ENCODE data around the gene HNRNPA2B1.

The HNRNPA2B1 gene

GRCh38 chr7:26145238-26145637, 55.3 kb downstream of the HNRNPA2B1 start:
- Histone ChIP-seq H3K4me1 (ENCODE audit: low read length) (no peaks in the 10 kb centered on the region), H3K4me2 (ENCODE audit: low read depth, low read length) (no peak overlapping the region), H3K9ac (ENCODE audit: low read length) (no peak overlapping the region), H3K27me3 (replicated peaks; ENCODE audit: insufficient read depth, low read length) (no peaks in the 10 kb centered on the region), H3K36me3 (replicated peaks; ENCODE audit: insufficient read depth, low read length) (no peaks in the 10 kb centered on the region), H3K9me3 (replicated peaks; ENCODE audit: insufficient read depth, low read length) (no peaks in the 10 kb centered on the region), H3K27ac (ENCODE audit: low read length) (no peak overlapping the region), H3F3A (ENCODE audit: insufficient read depth, low read length) (no peaks in the 10 kb centered on the region), H4K20me1 (ENCODE audit: insufficient read depth, low read length) (no peaks in the 10 kb centered on the region), H3K79me2 (ENCODE audit: low read length) (no peaks in the 10 kb centered on the region), H2AFZ (ENCODE audit: low read length) (no peak overlapping the region), H3K4me3 (ENCODE audit: low read length) (no peak overlapping the region), H3K9me2 (replicated peaks; ENCODE audit: insufficient read depth, low read length) (no peaks in the 10 kb centered on the region)
- DNase-seq = no peak
- TF ChIP-seq EZH2phosphoT487 (IDR thresholded peaks at IDR 0.05; ENCODE audit: low read length) (no peak), CTCF (IDR thresholded peaks at IDR 0.05; ENCODE audit: low read length) (no peak), EZH2 (optimal IDR thresholded peaks at IDR 0.05; ENCODE audit: low read depth, low read length) (no peak)

- no peaks in the 10 kb centered on the region for H4K20me1 ChIP-seq (ENCODE audit: insufficient read depth, low read length)
- H3K27ac ChIP-seq (ENCODE audit: low read length) = no peak overlapping the region
- no peak overlapping the region for H3K4me3 ChIP-seq (ENCODE audit: low read length)
- DNase-seq = no peak
- no peaks in the 10 kb centered on the region for H3K4me1 ChIP-seq (ENCODE audit: low read length)
- no peaks in the 10 kb centered on the region for H3K36me3 ChIP-seq (replicated peaks; ENCODE audit: insufficient read depth, low read length)
- H3K9ac ChIP-seq (ENCODE audit: low read length) = no peak overlapping the region
- no peaks in the 10 kb centered on the region for H3K27me3 ChIP-seq (replicated peaks; ENCODE audit: insufficient read depth, low read length)
- no peaks in the 10 kb centered on the region for H3K9me3 ChIP-seq (replicated peaks; ENCODE audit: insufficient read depth, low read length)
- TF ChIP-seq EZH2phosphoT487 (IDR thresholded peaks at IDR 0.05; ENCODE audit: low read length) (no peak), EZH2 (optimal IDR thresholded peaks at IDR 0.05; ENCODE audit: low read depth, low read length) (no peak), CTCF (IDR thresholded peaks at IDR 0.05; ENCODE audit: low read length) (no peak)
- H3K9me2 ChIP-seq (replicated peaks; ENCODE audit: insufficient read depth, low read length) = no peaks in the 10 kb centered on the region
- no peak overlapping the region for H2AFZ ChIP-seq (ENCODE audit: low read length)
- H3F3A ChIP-seq (ENCODE audit: insufficient read depth, low read length) = no peaks in the 10 kb centered on the region
- no peak overlapping the region for H3K4me2 ChIP-seq (ENCODE audit: low read depth, low read length)
- no peaks in the 10 kb centered on the region for H3K79me2 ChIP-seq (ENCODE audit: low read length)
Observed at GRCh38 chr7:26144184-26145080, 56.1 kb downstream of the HNRNPA2B1 start.

GRCh38 chr7:26143298-26144048, 57.1 kb downstream of the HNRNPA2B1 start:
- Histone ChIP-seq H3K27me3 (replicated peaks; ENCODE audit: insufficient read depth, low read length) (no peaks in the 10 kb centered on the region), H3K36me3 (replicated peaks; ENCODE audit: insufficient read depth, low read length) (no peaks in the 10 kb centered on the region), H3K9ac (ENCODE audit: low read length) (no peak overlapping the region), H3K4me3 (ENCODE audit: low read length) (no peak overlapping the region), H3K4me1 (ENCODE audit: low read length) (no peaks in the 10 kb centered on the region), H3K9me2 (replicated peaks; ENCODE audit: insufficient read depth, low read length) (no peaks in the 10 kb centered on the region), H2AFZ (ENCODE audit: low read length) (no peak overlapping the region), H3K79me2 (ENCODE audit: low read length) (no peaks in the 10 kb centered on the region), H4K20me1 (ENCODE audit: insufficient read depth, low read length) (no peaks in the 10 kb centered on the region), H3K4me2 (ENCODE audit: low read depth, low read length) (no peak overlapping the region), H3K9me3 (replicated peaks; ENCODE audit: insufficient read depth, low read length) (no peaks in the 10 kb centered on the region), H3F3A (ENCODE audit: insufficient read depth, low read length) (no peaks in the 10 kb centered on the region), H3K27ac (ENCODE audit: low read length) (no peak overlapping the region)
- TF ChIP-seq EZH2 (optimal IDR thresholded peaks at IDR 0.05; ENCODE audit: low read depth, low read length) (no peak), EZH2phosphoT487 (IDR thresholded peaks at IDR 0.05; ENCODE audit: low read length) (no peak), CTCF (IDR thresholded peaks at IDR 0.05; ENCODE audit: low read length) (no peak)
- DNase-seq = no peak

Measured in MM.1S (cell line).